SH-SY5Y (cell line): ENCODE measurements around the gene PIP5K1C.

ENCODE experiments used
- GATA2 ChIP-seq: IDR thresholded peaks from 2 replicates; pipeline ENCODE4 v1.6.1; 2011; ENCODE audit warnings: mild to moderate bottlenecking, low read depth, low read length
- GATA3 ChIP-seq: IDR thresholded peaks from 2 replicates; pipeline ENCODE4 v1.6.1; 2011; ENCODE audit warnings: low read depth, mild to moderate bottlenecking, low read length, moderate library complexity

Gene PIP5K1C

DNA sequence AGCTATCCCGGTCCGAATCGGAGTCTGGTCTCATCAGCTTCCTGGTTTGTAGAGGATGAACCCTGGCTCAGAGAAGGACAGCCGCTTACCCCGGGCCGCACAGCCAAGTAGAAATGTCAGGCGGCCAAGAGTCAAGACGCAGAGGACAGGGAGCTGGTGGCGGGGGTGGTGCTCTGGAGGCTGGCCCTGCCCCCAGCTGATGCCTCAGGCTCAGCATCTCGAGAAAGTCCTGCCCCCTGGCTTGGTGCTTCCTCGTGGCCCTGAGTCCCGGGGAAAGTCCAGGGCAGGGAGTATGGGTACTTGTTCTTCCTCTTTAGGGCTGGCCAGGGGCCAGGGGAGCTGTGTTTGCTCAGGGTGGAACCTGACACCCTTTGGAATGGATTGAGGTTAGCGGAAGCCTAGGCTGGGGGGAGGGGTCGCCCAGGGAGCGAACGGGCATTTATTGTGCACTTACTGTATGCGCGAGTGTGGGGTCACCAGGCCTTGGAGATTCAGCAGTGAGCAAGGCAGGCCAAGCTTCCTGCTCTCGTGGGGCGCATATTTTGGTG lies 10.1 kb upstream of the PIP5K1C start:
- TF ChIP-seq GATA2 (no peak), GATA3 (no peak)

GRCh38 chr19:3708207-3708931 lies 8.1 kb upstream of the PIP5K1C start, which contains the start of gene TJP3:
Gene TJP3, plus strand, starts transcription at chr19:3708384. Its CDS starts 20,049 bp downstream, at chr19:3728433.
- TF ChIP-seq GATA2 (no peak), GATA3 (no peak)

DNA sequence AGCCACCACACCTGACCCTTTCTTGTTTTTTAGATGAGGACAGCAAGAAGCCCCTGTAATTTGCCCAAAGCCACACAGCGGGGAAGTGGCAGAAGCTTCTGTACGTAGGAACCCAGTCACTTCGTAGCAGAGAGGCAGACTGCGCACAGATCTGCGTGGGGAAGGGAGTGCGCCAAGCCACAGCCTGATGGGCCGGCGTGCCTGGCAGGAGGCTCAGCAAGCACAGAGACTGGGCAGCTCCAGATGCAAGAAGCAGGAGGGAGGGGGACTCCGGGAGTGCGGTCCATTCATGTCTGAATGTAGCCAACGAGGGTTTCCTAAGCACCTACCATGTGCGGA lies 7.6 kb upstream of the PIP5K1C start:
- TF ChIP-seq GATA3 = no peak

DNA sequence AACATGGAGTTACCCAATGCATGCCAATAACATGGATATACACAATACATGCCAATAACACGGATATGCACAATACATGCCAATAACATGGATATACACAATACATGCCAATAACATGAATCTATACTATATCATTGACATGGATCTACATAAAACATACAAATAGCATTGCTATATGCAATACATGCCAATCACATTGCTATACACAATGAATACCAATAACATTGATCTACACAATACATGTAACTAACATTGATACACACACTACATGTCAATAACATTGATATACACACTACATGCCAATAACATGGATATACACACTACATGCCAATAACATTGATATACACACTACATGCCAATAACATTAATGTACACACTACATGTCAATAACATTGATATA lies 932 bp upstream of the PIP5K1C start:
- no peak for TF ChIP-seq GATA2
- TF ChIP-seq GATA3 = no peak

- no peak for TF ChIP-seq GATA3
- TF ChIP-seq GATA2 = no peak
Measured at GRCh38 chr19:3699741-3700241, 477 bp downstream of the PIP5K1C start.

DNA sequence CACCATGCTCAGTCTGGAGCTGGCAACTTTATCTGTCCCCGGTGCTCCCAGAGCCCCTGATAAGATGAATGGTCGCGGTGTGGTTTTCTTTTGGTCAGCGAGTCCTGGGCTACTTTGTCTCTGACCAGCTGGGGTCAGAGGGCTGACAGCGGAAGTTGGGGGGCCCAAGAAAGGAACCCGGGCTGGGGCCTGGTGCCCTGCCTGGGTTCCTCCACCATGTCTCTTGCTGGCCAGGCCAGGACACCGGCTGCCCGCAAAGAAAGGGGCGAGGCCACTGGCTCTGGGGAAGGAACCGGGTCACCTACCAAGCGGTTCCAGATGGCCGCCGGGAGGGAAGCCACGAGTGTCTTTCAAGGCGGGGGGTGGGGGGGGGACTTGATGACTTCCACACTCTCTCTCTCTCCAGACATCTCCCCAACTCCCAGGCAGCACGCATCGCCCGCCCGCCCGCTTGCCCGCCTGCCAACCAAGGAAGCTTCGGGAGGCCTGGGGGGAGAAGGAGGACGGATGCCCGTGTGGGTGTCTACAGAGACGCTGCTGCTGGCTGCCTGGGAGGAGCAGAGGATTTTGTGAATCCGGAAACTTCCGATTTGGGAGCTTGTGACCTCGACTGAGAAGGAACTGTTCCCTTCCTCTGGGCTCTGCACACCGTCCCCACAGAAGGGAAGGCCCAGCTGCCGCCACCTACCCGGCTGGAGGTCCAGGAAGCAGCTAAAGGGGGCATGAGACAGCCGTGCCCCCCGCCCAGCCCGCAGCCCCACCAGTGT lies 1.1 kb downstream of the PIP5K1C start:
- TF ChIP-seq GATA2 (no peak), GATA3 (no peak)

- TF ChIP-seq GATA3 (no peak), GATA2 (peak; percentile 20; the same call in 1 of the 2 replicates)
Measured at GRCh38 chr19:3698386-3698950, 1.8 kb downstream of the PIP5K1C start.

DNA sequence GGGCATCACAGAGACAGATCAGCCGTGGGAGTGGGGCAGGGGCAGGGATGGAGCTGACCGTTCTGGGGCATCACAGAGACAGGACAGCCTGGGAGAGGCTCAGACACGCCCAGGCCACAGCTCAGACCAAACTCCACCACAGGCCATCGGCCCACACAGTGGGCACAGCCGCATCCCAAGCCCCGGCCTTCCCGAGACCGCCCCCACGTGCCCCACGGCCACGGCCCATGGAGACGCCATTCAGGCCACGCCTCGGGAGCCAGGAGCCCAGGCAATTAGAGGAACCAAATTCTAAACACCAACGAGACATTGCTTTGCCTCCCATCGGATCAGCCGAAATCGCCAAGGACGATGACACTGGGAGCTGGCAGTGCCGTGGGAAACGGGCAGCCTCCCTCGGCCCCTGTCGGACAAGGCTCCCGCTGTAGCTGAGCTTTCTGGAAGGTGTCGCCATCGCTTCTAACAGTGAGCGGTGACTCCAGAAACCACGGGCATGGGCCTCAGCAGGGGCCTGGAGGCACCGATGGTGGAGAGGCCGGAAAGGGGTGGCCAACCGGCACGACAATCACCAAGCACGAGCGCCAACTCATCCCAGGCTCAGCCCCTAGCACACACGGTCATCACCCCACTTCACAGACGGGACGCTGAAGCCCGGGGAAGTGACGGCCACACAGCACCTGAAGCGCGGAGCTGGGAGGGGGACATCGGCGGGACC lies 2.4 kb downstream of the PIP5K1C start:
- no peak for TF ChIP-seq GATA3
- no peak for TF ChIP-seq GATA2

DNA sequence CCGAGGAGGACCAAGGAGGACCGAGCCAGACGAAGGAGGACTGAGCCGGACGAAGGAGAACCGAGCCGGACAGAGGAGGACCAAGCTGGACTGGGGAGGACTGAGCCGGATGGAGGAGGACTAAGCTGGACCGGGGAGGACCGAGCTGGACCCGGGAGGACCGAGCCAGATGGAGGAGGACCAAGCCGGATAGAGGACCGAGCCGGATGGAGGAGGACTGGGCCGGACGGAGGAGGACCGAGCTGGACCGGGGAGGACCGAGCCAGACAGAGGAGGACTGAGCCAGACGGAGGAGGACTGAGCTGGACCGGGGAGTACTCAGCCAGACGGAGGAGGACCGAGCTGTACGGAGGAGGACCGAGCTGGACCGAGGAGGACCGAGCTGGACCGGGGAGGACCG lies 3.2 kb downstream of the PIP5K1C start:
- TF ChIP-seq GATA3 (no peak), GATA2 (no peak)

DNA sequence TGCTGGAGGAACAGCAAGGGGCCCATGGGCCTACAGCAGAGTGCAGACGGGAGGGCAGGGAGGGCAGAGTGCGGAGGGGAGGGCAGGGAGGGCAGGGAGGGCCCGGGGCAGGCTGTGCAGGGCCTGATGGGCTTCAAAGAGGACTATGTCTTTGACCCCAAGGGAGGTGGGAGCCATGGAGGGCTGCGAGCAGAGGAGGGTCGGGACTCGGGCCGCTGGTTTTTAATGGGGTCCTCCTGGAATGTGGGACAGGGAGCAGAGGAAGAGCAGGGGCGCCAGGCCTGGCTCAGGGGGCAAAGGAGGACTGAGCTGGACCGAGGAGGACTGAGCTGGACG lies 3.6 kb downstream of the PIP5K1C start:
- TF ChIP-seq GATA2 = no peak
- no peak for TF ChIP-seq GATA3

GRCh38 chr19:3695986-3696659 lies 4.1 kb downstream of the PIP5K1C start:
- no peak for TF ChIP-seq GATA2
- no peak for TF ChIP-seq GATA3

DNA sequence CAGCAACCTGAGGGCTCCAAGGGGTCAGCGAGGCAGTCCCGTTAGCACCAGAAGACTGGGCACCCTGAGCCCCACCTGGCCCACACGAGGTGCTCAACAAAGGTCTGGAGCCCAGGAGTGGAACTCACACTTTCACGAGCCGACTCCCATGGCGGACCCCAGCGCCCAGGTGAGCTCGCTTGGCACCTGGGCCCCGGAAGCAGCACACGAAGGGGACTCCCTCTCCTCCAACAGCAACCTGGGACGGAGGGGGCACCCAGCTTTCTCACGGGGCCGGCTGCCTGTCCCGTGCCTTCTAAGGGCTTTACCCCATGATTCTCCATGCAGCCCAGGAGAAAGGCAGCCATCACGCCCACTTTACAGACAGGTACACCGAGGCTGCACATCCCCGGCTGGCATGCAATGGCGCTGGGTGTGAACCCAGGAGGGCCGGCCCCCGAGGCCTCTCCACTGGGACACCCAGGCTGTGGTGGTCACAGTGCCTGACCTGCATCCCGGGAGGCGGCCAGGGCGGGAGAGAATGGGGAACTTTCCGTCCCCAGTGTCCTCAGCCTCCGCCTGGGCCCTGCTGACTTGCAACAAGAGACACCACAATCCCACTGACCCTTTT lies 5.0 kb downstream of the PIP5K1C start:
- TF ChIP-seq GATA2 = no peak
- TF ChIP-seq GATA3 = no peak
